GM18873 (cell line): ENCODE measurements around the gene ST6GAL1.
"Not testable (repeated sequence)": the region's sequence is repeated elsewhere in the genome, so short reads cannot be mapped to it uniquely, and the experiment has no call there.

ENCODE experiments used
- ATAC-seq: cut with Tn5 transposase; IDR thresholded peaks from one replicate; pipeline ENCODE4 v1.9.1; 2021; ENCODE audit warnings: mild to moderate bottlenecking, moderate library complexity, moderate number of reproducible peaks; ENCODE audit not compliant: unreplicated experiment, low FRiP score

ST6GAL1 gene

GRCh38 chr3:187017511-187018230, 87.3 kb downstream of the ST6GAL1 start:
- no peak for ATAC-seq

GRCh38 chr3:187019542-187020072, 89.3 kb downstream of the ST6GAL1 start:
- ATAC-seq: no peak

GRCh38 chr3:187020376-187020775, 90.0 kb downstream of the ST6GAL1 start:
- ATAC-seq: no peak

- ATAC-seq: peak; percentile 38
These were observed 91.5 kb downstream of the ST6GAL1 start for GRCh38 chr3:187021748-187022402.

- no peak for ATAC-seq
These were observed 92.2 kb downstream of the ST6GAL1 start for GRCh38 chr3:187022403-187023029.

GRCh38 chr3:187023340-187023739, 93.0 kb downstream of the ST6GAL1 start:
- ATAC-seq: not testable (repeated sequence)

- no peak for ATAC-seq
These were observed 94.4 kb downstream of the ST6GAL1 start for GRCh38 chr3:187024536-187025226.

GRCh38 chr3:187025254-187025655, 94.9 kb downstream of the ST6GAL1 start:
- ATAC-seq: no peak

GRCh38 chr3:187025656-187026316, 95.5 kb downstream of the ST6GAL1 start:
- no peak for ATAC-seq

GRCh38 chr3:187026317-187026670, 96.0 kb downstream of the ST6GAL1 start:
- ATAC-seq: no peak

GRCh38 chr3:187027531-187028278, 97.4 kb downstream of the ST6GAL1 start:
- ATAC-seq: peak; percentile 29

GRCh38 chr3:187031934-187032333, 101.6 kb downstream of the ST6GAL1 start:
- ATAC-seq: no peak

GRCh38 chr3:187036394-187036793, 106.1 kb downstream of the ST6GAL1 start:
- no peak for ATAC-seq

- ATAC-seq: no peak
These were observed 108.9 kb downstream of the ST6GAL1 start for GRCh38 chr3:187039100-187039722.

GRCh38 chr3:187039723-187040414, 109.5 kb downstream of the ST6GAL1 start:
- no peak for ATAC-seq

- no peak for ATAC-seq
These were observed 110.4 kb downstream of the ST6GAL1 start for GRCh38 chr3:187040516-187041361.

- no peak for ATAC-seq
These were observed 111.3 kb downstream of the ST6GAL1 start for GRCh38 chr3:187041362-187042307.
